KOPT-K1 (cell line): ENCODE data around the gene CHRND.
"Not testable (repeated sequence)": the region's sequence is repeated elsewhere in the genome, so short reads cannot be mapped to it uniquely, and the experiment has no call there.

Source experiments
- H3K27ac ChIP-seq: fragments of 200-600 bp; sonication (generic); 2 replicates; pipeline ENCODE4 v1.5.1; 2016; ENCODE audit warnings: antibody characterized with exemption, mild to moderate bottlenecking, low read depth, low read length; ENCODE audit not compliant: poor library complexity, severe bottlenecking
- H3K36me3 ChIP-seq: fragments of 200-600 bp; sonication (generic); 2 replicates; pipeline ENCODE4 v1.5.1; 2017; ENCODE audit warnings: antibody characterized with exemption, mild to moderate bottlenecking, low read length, moderate library complexity; ENCODE audit not compliant: insufficient read depth
- H3K9me3 ChIP-seq: fragments of 200-600 bp; sonication (generic); 2 replicates; pipeline ENCODE4 v1.5.1; 2017; ENCODE audit warnings: antibody characterized with exemption, low read length, mild to moderate bottlenecking; ENCODE audit not compliant: insufficient read depth, poor library complexity, severe bottlenecking

CHRND gene

DNA sequence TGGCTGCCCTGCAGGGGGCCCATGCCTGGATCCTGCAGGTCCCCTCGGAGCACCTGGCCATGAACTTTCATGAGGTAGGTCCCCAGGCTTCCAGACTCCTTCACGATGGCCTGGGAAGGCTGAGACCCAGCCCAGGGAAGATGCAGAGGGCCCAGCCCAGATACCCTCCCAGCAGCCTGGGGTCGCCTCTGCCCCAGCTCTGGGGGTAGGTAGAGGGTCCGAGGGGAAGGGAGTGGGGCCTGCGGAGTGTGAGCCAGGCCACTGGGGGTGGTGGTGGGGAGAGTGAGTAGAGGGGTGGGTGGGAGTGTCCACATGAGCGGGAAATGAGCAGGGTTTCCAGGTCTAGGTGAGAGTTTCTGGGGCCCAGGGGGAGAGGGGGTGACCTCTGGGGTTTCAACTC is 1.2 kb upstream of the CHRND start:
- Histone ChIP-seq H3K36me3 (no peaks in the 10 kb centered on the region), H3K9me3 (no peaks in the 10 kb centered on the region), H3K27ac (no peak overlapping the region)

DNA sequence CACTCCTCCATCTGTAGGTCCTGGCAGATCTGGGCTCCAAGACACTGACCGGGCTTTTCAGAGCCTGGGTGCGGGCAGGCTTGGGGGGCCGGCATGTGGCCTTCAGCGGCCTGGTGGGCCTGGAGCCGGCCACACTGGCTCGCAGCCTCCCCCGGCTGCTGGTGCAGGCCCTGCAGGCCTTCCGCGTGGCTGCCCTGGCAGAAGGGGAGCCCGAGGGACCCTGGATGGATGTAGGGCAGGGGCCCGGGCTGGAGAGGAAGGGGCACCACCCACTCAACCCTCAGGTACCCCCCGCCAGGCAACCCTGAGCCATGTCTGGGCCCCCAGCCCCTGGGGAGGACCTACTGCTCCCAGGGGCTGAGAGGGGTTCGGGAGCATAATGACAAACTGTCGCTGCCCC is 761 bp upstream of the CHRND start:
- H3K27ac ChIP-seq: no peak overlapping the region
- H3K36me3 ChIP-seq: no peaks in the 10 kb centered on the region
- H3K9me3 ChIP-seq: no peaks in the 10 kb centered on the region

DNA sequence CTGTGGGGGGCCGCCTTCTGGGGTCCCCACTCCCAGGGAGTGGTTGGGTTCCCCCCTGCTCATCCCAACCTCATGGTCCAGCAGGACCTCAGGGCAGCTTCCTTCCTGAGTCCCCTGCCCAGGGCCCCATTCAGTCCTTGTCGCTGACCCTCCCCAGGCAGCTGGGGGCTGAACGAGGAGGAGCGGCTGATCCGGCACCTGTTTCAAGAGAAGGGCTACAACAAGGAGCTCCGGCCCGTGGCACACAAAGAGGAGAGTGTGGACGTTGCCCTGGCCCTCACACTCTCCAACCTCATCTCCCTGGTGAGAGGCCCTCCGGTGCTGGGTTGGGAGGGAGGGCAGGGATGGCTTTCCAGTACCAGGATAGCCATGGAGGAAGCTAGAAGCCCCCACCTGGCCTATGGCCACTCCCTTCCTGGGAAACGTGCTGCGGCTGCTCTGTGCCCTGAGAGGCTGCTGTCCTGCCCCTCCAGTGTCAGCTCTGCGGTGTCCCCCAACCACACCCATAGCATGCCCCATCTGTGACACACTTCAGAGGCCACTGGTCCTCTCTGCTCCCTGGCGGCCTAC is 497 bp downstream of the CHRND start:
- Histone ChIP-seq H3K9me3 (no peaks in the 10 kb centered on the region), H3K27ac (no peak overlapping the region), H3K36me3 (no peaks in the 10 kb centered on the region)

DNA sequence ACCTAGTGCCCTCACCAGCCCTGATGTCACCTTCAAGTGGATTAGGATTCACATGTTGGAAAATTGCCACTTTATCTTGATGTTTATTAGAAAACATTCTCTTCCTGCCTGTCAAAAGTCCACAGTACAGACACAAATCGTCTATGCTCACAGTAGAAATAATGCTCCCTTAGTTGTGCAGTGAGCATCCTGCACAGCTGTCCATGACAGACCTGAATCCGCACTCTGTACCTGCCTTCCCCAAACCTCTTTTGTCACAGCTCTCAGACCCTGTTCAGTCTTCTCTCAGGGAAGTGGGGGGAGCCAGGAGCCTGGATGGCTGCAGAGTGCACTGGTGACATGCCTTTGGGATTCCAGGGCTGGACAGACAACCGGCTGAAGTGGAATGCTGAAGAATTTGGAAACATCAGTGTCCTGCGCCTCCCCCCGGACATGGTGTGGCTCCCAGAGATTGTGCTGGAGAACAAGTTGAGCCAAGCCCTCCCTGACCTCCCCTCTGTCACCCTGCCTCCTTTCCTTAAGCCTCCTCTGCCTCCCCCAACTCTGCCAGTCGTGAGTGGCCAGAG is 2.0 kb downstream of the CHRND start:
- Histone ChIP-seq H3K9me3 (no peaks in the 10 kb centered on the region), H3K36me3 (no peaks in the 10 kb centered on the region), H3K27ac (no peak overlapping the region)

DNA sequence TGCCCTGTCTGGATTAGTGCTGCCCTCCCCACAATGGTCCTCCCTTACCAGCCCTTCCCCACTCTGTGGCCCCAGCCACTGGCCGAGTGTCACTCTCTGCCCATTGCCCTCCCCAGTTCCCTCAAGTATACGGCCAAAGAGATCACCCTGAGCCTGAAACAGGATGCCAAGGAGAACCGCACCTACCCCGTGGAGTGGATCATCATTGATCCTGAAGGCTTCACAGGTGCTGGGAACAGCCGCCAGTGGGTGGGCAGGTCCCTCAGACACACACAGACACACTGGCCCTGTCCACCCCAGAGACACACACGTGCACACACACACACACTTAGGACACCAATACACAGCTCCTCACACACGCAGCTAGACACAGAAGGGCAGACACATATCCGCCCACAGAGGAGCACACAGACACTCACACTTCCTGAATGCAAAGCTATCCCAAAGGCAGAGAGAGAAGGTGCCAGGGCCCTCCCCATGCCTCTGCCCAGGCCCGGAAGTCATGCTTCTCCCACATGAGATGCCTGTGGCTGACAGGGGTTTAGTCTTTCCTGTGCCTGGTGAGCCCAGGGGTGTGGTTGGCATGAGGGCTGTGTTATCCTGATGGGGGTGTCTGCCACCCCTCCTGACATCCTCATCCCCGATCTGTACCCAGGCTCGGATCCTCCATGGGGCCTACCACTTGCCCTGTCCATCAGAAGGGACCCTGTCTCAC is 2.9 kb downstream of the CHRND start:
- no peaks in the 10 kb centered on the region for H3K36me3 ChIP-seq
- H3K27ac ChIP-seq: no peak overlapping the region
- H3K9me3 ChIP-seq: no peaks in the 10 kb centered on the region

DNA sequence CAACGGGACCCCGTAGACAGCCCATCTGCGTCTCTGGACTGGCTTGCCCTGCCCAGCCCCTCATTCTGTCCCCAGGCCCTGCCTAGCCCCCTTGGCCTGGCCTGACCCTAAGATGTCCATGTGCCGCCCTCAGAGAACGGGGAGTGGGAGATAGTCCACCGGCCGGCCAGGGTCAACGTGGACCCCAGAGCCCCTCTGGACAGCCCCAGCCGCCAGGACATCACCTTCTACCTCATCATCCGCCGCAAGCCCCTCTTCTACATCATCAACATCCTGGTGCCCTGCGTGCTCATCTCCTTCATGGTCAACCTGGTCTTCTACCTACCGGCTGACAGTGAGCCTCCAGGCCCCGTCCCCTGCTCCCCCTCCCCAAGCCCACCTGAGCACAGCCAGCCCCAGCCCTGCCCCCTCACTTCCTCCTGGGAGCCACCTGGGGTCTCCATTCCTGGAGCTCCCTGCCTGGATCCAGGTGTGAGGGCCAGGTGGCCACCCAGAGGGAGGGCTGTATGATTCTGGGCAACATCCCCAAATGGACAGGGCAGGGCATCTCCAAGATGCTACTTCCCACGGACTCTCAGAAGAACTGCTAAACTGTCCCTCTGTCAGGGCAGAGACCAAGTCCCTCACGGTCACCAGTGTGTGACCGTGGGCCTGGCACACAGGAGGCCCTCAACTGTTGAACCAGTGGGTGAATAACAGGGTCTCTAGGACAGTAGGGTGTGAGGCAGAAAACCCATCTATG is 4.0 kb downstream of the CHRND start:
- Histone ChIP-seq H3K36me3 (no peaks in the 10 kb centered on the region), H3K9me3 (no peaks in the 10 kb centered on the region), H3K27ac (no peak overlapping the region)

DNA sequence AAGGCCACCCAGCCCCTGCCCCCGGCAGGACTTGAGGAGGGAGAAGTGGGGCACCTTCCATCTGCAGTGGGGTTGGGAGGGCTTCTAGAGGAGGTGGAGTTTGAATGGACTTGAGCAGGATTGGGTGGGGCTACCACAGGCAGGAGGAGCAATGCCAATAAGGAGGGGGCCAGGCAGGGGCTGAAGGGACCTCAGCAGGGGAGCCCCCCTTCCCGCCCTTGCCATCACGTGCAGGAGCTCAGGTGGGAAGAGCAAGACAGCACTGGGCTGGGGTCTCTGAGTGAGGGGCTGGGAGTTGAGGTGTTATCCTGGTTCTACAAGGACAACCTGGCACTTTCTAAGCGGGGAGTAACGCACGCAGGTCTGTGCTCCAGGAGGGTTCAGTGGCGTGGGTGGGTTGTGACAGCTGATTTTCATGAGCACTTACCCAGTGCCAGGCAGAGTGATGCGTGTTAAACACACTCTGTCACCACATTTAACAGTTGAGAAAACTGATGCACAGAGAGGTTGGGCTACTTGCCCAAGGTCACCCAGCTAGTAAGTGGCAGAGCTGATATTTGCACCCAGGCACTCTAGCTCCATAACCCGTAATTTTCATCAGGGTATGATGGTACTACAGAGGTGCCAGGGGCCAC is 4.8 kb downstream of the CHRND start:
- H3K9me3 ChIP-seq: no peaks in the 10 kb centered on the region
- H3K27ac ChIP-seq: no peak overlapping the region
- H3K36me3 ChIP-seq: no peaks in the 10 kb centered on the region

DNA sequence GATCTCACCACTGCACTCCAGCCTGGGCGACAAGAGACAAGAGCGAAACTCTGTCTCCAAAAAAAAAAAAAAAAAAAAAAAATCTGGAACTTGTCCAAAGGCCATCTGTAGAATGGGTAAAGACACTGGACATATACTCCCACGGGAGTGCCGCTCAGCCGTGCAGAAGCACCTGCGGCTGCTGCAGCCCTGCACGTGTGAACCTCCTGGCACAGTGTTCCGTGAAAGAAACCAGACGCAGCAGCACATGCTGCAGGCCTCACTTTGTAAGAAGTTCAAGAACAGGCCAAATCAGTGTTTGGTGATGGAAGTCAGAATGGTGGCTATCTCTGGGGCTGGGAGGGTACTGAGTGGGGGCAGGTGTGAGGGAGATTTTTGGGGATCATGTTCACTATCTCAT is 6.5 kb downstream of the CHRND start:
- Histone ChIP-seq H3K9me3 (no peaks in the 10 kb centered on the region), H3K27ac (no peak overlapping the region), H3K36me3 (no peaks in the 10 kb centered on the region)

DNA sequence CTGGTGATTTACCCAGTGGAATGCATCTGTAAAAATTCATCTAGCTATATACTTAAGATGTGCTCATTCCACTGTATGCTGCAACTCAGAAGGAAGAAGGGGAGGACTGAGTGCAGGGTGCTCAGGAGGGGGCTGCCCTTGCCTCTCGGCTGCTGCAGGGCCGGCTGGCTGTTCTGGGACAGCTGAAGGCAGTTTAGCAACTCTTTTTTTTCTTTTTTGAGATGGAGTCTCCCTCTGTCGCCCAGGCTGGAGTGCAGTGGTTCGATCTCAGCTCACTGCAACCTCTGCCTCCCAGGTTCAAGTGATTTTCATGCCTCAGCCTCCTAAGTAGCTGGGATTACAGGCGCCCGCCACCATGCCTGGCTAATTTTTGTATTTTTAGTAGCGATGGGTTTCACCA is 6.9 kb downstream of the CHRND start:
- H3K27ac ChIP-seq, H3K36me3 ChIP-seq, H3K9me3 ChIP-seq: not testable (repeated sequence)

DNA sequence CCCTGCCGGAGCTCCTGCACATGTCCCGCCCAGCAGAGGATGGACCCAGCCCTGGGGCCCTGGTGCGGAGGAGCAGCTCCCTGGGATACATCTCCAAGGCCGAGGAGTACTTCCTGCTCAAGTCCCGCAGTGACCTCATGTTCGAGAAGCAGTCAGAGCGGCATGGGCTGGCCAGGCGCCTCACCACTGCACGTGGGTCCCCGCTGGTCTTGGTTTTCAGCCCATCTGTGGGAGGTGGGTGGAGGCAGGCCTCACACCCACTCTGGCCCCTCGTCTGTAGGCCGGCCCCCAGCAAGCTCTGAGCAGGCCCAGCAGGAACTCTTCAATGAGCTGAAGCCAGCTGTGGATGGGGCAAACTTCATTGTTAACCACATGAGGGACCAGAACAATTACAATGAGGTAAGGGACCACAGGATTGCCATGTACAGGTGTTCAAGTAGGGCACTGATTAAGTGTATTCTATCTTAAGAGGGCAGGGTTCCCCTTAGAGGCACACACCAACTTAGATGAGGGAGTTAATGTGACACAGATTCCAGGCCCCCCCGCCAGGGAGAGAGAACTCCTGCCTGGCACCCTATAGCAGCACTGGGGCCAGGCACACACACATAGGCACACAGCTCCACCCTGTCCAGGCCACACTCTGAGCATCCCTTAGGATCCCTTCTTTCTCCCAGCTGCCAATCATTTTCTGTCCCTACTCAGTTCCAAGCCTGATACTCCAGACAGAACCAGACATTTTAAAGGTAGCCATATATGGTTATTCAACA is 8.2 kb downstream of the CHRND start:
- Histone ChIP-seq H3K9me3 (no peaks in the 10 kb centered on the region), H3K36me3 (no peaks in the 10 kb centered on the region), H3K27ac (no peak overlapping the region)

DNA sequence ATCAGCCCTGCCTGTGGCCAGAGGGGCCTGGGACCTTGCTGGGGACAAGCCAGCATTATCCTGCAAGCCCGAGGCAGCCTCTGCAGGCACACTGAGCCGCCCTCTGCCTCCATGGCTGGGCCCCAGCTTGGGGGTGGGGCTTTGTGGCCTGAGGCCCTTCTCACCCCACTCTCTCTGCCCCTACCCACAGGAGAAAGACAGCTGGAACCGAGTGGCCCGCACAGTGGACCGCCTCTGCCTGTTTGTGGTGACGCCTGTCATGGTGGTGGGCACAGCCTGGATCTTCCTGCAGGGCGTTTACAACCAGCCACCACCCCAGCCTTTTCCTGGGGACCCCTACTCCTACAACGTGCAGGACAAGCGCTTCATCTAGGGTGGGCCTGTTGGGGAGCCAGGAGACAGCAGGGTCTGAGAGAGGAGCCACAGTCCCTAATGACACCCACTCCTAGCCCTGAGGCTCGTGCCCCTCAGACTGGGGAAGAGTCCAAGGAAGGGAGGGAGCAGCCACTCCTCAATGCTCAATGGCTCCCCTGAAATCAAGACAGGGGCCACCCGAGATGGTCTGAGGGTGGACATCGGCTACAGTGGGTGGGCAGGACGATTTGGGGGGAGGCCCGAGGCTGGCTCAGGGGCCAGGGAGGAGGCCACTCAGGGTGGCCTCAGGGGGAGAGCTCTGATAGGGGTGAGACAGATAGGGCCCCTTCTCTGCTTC is 9.1 kb downstream of the CHRND start:
- Histone ChIP-seq H3K9me3 (no peaks in the 10 kb centered on the region), H3K36me3 (no peaks in the 10 kb centered on the region), H3K27ac (no peak overlapping the region)

DNA sequence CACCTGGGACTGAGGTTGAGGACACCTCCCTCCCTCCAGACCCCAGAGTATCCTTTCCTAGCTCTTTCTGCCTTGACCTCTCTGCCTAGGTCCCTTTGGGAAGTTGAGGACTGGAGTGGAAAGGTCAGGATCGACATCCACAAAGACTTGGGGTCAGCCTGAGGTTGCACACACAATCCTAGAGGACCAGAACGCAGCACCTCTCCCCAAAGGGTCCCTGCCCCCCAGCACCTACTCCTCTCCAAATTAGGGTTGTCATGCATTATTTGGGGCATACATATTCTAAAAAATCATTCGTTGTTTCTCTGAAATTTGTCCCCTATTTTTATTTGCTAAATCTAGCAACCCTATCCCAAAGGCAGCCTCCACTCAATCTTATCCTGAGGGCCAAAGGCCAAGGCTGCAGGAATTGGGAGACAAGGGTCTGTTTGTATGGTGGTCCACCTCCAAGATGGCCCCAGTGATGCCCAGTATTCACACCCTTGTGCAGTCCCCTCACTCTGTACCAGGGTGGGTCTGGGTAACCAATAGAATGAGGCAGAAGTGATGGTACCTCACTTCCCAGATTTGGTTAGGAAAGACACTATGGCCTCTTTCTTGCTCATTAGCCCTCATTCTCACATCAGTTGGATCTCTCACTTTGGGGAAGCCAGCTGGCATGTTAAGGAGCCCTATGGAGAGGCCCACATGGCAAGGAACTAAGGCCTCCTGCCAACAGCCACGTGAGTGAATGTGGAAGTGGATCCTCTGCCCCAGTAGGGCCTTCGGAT is 10.0 kb downstream of the CHRND start:
- no peaks in the 10 kb centered on the region for H3K9me3 ChIP-seq
- H3K36me3 ChIP-seq: no peaks in the 10 kb centered on the region
- H3K27ac ChIP-seq: no peak overlapping the region

DNA sequence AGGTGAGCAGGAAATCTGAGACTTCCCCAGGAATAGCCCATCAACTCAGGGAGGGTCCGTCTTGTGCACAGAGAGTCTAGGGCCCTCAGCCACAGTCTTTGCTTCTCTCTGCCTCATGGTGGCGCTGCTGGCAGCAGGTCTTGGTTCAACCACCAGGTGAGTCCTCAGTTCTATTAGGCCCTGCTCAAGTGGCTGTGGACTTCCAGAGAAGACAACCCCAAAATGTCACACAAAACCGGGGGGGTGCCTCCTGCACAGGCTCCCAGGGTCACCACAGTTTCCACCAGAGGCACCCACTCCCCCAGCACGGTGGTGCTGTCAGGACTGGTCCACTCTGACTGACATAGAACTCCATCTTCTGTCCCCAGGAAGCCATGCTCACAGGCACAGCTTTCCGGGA is 11.1 kb downstream of the CHRND start:
- Histone ChIP-seq H3K36me3 (no peaks in the 10 kb centered on the region), H3K9me3 (no peaks in the 10 kb centered on the region), H3K27ac (no peak overlapping the region)

DNA sequence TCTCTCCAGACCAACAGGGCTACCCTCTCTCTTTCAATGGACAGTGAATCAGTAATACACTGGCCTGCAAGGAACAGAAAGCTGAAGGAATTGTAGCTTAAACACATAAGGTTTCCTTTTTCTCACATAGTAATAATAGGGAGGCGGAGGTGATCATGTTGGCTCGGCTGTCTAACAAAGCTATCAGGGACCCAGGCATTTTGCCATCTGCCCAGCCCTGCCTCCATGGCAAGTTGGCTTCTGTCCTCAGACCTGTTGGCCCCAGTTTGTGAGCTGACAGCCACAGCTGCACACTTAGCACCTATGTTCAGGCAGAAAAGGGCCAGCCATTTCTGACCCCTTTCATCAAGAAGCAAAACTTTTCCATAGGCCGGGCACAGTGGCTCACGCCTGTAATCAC is 11.5 kb downstream of the CHRND start:
- Histone ChIP-seq H3K27ac (no peak overlapping the region), H3K36me3 (no peaks in the 10 kb centered on the region), H3K9me3 (no peaks in the 10 kb centered on the region)
